T-helper 22 cell (primary cell): ENCODE measurements around the gene FCSK.
A peak's percentile ranks its signal among the peaks of the same experiment; 100 is the strongest.
"Not testable (repeated sequence)": the region's sequence is repeated elsewhere in the genome, so short reads cannot be mapped to it uniquely, and the experiment has no call there.

Experiments
- DNase-seq: peaks from one replicate; pipeline ENCODE4 v3.0.0-alpha.2; 2020; ENCODE audit warnings: low read depth

The FCSK gene

GRCh38 chr16:70454222-70455034, at the start of gene FCSK:
TSS of gene FCSK (plus strand) at chr16:70454595. CDS start at chr16:70463191, 8,596 bp downstream.
- peak; percentile 38 for DNase-seq

- DNase-seq: not testable (repeated sequence)
Observed at GRCh38 chr16:70406104-70406503, 48.3 kb upstream of the FCSK start.

- DNase-seq: no peak
Observed at GRCh38 chr16:70407811-70408274, 46.6 kb upstream of the FCSK start.

GRCh38 chr16:70410734-70411133, 43.7 kb upstream of the FCSK start:
- DNase-seq: no peak

- no peak for DNase-seq
Observed at GRCh38 chr16:70412385-70412784, 42.0 kb upstream of the FCSK start.

- not testable (repeated sequence) for DNase-seq
Observed at GRCh38 chr16:70413572-70413971, 40.8 kb upstream of the FCSK start.

- no peak for DNase-seq
Observed at GRCh38 chr16:70416748-70417616, 37.4 kb upstream of the FCSK start.

GRCh38 chr16:70417661-70418060, 36.7 kb upstream of the FCSK start:
- DNase-seq: no peak

GRCh38 chr16:70418274-70418992, 36.0 kb upstream of the FCSK start:
- no peak for DNase-seq

GRCh38 chr16:70418993-70419318, 35.4 kb upstream of the FCSK start:
- DNase-seq: no peak

GRCh38 chr16:70419384-70420327, 34.7 kb upstream of the FCSK start:
- DNase-seq: no peak

GRCh38 chr16:70421014-70421413, 33.4 kb upstream of the FCSK start:
- DNase-seq: no peak

GRCh38 chr16:70421473-70422311, 32.7 kb upstream of the FCSK start:
- DNase-seq: no peak

- DNase-seq: no peak
Observed at GRCh38 chr16:70422543-70422942, 31.9 kb upstream of the FCSK start.

GRCh38 chr16:70427786-70428177, 26.6 kb upstream of the FCSK start:
- DNase-seq: no peak

GRCh38 chr16:70428178-70428998, 26.0 kb upstream of the FCSK start:
- no peak for DNase-seq

GRCh38 chr16:70429888-70430666, 24.3 kb upstream of the FCSK start:
- no peak for DNase-seq

GRCh38 chr16:70430667-70431536, 23.5 kb upstream of the FCSK start:
- DNase-seq: peak; percentile 61
